DND-41 (cell line): Measurements from ENCODE around the gene ALDH3B2.
"Not testable (repeated sequence)": the region's sequence is repeated elsewhere in the genome, so short reads cannot be mapped to it uniquely, and the experiment has no call there.

Experiments used
- EZH2 ChIP-seq: IDR thresholded peaks from 3 replicates; pipeline ENCODE4 v1.6.1; 2012; ENCODE audit warnings: borderline replicate concordance, low read depth, mild to moderate bottlenecking, moderate library complexity, low read length, inconsistent platforms; ENCODE audit not compliant: severe bottlenecking
- TF ChIP-seq, protein P1 (sequence below): IDR thresholded peaks from 2 replicates; pipeline ENCODE4 v1.5.1; 2012; ENCODE audit warnings: borderline replicate concordance, low read length, moderate library complexity, mild to moderate bottlenecking; ENCODE audit not compliant: poor library complexity, severe bottlenecking; ENCODE audit errors: extremely low read depth

DNA sequence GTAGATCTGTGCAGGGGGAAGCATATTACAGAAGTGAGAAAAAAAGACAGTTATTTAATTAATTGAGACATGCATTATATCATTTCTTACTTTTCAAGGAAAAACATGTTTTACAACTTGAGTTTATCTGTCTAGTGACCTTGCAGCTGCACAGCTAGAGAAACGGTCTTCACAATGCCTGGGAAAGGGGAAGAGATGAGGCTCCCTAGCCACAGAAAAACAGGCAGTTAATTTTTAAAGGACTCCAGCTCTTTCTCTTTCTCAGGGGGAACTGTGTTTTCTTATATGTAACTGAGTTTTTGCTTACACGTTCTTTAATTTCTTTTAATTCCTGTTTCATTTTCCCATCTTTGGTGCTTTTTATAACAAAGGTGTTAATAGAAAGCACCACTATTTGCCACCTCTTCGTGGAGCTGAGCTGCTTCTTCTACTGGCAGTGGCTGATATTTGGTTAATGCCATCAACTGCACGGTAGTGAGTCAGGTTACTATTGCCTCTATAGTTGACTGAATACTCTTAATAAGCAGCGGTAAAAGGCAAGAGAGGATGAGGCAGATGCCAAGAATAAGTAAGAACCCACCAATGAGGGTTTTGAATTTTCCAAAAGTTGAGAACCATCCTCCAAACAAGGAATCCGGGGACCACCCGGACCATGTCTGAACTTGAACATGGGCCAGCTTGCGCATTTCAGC, 11.4 kb upstream of the ALDH3B2 start:
- TF ChIP-seq, protein P1, sequence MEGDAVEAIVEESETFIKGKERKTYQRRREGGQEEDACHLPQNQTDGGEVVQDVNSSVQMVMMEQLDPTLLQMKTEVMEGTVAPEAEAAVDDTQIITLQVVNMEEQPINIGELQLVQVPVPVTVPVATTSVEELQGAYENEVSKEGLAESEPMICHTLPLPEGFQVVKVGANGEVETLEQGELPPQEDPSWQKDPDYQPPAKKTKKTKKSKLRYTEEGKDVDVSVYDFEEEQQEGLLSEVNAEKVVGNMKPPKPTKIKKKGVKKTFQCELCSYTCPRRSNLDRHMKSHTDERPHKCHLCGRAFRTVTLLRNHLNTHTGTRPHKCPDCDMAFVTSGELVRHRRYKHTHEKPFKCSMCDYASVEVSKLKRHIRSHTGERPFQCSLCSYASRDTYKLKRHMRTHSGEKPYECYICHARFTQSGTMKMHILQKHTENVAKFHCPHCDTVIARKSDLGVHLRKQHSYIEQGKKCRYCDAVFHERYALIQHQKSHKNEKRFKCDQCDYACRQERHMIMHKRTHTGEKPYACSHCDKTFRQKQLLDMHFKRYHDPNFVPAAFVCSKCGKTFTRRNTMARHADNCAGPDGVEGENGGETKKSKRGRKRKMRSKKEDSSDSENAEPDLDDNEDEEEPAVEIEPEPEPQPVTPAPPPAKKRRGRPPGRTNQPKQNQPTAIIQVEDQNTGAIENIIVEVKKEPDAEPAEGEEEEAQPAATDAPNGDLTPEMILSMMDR = not testable (repeated sequence)
- not testable (repeated sequence) for TF ChIP-seq EZH2
